ENCODE measurements around the gene ARHGEF7.
"Not testable (repeated sequence)": the region's sequence is repeated elsewhere in the genome, so short reads cannot be mapped to it uniquely, and the experiment has no call there.

Gene ARHGEF7, protein sequence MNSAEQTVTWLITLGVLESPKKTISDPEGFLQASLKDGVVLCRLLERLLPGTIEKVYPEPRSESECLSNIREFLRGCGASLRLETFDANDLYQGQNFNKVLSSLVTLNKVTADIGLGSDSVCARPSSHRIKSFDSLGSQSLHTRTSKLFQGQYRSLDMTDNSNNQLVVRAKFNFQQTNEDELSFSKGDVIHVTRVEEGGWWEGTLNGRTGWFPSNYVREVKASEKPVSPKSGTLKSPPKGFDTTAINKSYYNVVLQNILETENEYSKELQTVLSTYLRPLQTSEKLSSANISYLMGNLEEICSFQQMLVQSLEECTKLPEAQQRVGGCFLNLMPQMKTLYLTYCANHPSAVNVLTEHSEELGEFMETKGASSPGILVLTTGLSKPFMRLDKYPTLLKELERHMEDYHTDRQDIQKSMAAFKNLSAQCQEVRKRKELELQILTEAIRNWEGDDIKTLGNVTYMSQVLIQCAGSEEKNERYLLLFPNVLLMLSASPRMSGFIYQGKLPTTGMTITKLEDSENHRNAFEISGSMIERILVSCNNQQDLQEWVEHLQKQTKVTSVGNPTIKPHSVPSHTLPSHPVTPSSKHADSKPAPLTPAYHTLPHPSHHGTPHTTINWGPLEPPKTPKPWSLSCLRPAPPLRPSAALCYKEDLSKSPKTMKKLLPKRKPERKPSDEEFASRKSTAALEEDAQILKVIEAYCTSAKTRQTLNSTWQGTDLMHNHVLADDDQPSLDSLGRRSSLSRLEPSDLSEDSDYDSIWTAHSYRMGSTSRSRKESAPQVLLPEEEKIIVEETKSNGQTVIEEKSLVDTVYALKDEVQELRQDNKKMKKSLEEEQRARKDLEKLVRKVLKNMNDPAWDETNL
- total RNA-seq = 79.3 to 174 (median 133) reads per million in 4 experiments

DNA sequence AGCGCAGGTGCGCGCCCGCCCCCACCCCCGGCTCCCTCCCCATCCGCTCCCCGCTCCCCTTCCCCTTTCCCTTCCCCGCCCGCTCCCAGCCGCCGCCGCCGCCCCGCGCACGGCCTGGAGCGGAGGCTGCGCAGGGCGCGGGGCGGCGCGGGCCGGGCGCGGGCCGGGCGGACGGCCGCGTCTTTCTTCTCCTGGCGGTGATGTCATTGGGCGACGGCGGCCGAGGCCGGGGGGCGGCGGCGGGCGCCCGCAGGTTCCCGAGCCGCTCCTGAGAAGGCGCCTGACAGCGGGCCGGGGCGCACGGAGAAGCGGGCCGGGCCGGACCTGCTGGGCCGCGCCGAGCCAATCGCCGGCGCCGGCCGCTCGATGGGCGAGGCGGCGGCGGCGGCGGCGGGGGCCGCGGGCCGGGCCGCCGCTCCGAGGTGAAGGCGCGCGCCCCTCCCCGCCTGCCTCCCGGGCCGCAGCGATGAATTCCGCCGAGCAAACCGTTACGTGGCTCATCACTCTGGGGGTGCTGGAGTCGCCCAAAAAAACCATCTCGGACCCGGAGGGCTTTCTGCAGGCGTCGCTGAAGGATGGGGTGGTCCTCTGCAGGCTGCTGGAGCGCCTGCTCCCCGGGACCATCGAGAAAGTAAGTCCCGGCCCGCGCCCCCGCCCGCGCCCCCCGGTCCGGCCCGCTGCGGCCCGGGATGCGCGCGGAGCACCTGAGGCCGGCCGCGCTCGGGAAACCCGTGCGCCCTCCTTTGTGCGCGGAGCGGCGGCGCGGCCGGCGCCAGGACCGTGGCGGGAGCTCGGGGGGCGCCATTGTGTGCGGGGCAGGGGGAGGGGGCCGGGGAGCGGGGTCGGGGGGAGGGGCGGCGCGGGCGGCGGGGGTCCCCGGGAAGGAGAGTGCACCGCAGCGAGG is at the start of gene ARHGEF7:
Gene ARHGEF7 (plus strand): TSS at position 250 of the 904 bp plus-strand sequence. CDS start 217 bp downstream, at position 467.
- DNase-seq = no peak

DNA sequence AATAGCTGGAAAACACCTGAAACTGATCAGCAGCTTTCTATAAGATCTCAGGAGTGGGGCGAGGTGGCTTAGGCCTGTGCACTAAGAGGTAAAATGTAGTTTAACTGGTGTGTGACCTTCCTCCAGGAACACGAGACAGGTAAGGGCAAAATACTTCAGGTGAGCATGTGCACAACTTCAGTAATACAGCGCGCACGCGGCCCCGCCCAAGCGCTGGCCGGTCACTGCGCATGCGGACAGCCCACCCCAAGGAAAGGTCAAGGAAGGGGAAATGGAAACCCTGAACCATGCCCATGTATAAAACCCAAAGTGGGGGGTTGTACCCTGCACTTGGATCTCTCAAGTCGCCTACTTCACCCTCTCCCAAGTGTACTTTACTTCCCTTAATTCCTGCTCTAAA is 49.4 kb upstream of the ARHGEF7 start:
- DNase-seq = no peak

DNA sequence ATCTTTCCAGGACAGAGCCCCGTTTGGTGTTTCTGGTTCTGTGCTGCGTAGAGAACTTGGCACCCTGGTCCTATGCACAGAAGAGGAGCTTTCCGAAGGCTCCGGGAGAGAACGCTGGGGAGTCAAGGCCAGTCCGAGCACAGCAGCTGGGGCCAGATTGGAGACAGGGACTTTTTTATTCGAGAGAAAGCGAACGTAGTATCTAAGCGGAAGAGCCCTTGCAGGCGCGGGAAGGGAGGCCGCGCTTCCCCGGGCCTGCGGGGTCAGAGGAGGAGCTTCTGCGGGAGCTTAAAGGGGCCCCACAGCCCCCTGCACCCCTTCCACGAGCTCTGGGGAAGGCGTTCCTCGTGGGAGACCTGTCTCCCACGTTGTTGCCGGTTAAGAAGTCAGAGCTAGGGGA is 48.6 kb upstream of the ARHGEF7 start:
- no peak for DNase-seq

DNA sequence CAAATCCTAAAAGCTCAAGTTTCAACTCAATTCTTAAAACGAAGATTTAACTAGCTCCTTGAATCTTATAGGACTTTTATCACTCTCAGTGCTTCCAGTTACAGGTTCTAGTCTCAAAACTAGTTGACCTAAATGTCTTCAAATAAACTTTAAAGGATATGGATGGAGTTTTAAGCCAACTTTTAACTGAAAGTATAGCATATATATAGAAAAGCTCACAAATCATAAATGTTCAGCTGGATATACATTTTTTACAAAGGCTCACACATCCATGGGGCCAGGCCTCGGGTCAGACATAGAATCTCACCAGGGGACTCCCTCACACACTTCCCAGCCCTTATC is 47.1 kb upstream of the ARHGEF7 start:
- no peak for DNase-seq

DNA sequence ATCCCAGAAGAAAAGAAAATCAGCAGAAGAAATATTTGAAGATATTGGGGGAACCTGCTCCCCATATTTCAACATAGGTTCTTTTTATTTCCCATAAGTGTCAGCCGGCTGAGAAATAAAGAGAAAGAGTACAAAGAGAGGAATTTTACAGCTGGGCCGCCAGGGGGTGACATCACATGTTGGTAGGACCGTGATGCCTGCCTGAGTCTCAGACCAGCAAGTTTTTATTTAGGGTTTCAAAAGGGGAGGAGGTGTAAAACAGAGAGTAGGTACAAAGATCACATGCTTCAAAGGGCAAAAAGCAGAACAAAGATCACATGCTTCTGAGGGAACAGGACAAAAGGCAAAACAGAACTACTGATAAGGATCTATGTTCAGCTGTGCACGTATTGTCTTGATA is 44.0 kb upstream of the ARHGEF7 start:
- not testable (repeated sequence) for DNase-seq

DNA sequence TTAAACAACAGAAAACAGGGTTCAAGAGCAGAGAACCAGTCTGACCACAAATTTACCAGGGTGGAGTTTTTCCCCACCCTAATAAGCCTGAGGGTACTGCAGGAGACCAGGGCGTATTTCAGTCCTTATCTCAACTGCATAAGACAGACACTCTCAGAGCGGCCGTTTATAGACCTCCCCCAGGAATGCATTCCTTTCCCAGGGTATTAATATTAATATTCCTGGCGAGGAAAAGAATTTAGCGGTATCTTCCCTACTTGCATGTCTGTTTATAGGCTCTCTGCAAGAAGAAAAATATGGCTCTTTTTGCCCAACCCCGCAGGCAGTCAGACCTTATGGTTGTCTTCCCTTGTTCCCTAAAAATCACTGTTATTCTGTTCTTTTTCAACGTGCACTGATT is 43.6 kb upstream of the ARHGEF7 start:
- DNase-seq = not testable (repeated sequence)

DNA sequence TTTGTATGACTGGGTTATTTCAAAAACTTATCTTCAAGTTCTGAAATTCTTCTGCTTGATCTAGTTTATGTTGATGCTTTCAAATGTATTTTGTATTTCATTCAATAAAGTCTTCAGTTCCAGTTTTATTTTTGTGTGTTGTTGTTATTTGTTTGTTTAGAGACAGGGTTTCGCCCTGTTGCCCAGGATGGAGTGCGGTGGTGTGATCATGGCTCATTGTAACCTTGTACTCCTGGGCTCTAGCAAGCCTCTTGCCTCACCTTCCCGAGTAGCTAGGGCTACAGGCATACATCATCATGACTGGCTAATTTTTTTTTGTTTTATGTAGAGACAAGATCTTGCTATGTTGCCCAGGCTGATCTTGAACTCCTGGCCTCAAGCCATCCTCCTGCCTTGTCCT is 40.3 kb upstream of the ARHGEF7 start:
- no peak for DNase-seq

DNA sequence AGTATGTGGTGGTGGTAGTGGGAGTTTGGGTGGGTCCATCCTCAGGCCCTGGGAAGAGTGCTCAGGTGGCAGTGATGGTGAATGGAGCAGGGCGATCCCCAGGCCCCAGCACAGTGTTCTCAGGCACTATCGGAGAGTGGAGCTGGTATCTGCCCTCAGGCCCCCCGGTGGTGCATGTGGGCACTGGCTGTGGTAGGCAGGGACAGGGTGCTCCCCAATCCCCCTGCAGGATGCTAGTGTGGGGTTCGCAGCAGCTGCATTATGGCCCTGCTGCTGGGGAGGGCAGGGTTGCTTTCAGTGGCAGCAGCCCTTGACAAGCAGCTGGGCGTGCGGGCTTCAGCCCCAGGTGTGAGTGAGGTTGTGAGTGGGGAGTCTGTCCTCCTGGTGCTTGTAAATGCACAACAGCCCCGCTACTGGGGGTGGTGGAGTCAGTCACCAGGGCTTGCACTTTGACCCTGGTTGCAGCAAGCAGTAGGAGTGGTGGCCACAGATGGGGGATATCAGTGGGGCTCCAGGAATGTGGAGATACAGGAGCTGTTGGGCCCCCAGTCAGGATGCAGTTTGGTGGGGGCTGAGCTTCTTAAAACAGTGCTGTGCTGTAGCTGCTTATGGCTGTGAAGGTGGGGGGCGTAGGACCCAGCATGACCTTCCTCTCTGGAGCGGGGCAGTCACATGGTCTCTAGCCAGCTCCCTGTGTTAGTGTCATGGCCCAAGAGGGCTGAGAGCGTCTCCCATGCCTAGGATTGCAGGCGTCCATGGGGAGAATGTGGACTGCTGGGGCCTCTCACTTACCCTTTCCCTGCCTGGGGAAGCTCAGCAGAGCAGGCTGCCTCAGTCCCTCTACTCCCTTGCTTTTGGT is 38.7 kb upstream of the ARHGEF7 start:
- no peak for DNase-seq

DNA sequence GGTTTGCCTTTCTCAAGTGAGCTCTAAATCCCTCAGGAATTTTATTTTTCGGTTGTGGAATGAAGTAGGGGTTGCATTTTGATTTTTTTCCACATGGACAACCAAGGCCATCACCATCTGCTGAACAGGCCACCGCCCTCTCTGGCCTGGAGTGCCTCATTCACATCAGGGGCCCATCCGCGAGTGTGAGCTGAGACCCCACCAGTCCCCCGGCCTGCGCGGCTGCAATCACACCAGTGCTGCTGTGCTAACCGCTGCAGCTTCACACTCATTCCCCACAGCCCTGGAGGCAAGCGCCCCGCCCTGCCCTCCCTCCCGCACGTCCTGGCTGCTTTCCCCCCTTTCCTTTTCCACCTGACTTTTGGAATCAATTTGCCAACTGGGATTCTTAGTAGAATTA is 35.7 kb upstream of the ARHGEF7 start:
- DNase-seq = no peak

DNA sequence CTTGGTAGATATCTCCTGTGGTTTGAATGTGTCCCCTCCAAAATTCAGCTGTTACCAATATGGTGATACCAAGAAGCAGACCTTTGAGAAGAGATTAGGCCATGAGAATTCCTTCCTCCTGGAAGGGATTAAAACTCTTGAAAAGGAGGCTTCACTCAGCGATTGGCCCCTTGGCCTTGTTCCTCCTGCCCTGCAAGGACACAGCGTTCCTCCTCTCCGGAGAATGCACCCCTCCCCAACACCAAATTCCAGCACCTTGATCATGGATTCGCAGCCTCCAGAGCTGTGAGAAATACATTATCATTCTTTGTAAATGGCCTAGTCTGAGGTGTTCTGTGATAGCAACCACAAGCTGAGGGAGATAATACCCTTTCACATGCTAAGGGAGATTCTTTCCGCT is 34.5 kb upstream of the ARHGEF7 start:
- DNase-seq = no peak

DNA sequence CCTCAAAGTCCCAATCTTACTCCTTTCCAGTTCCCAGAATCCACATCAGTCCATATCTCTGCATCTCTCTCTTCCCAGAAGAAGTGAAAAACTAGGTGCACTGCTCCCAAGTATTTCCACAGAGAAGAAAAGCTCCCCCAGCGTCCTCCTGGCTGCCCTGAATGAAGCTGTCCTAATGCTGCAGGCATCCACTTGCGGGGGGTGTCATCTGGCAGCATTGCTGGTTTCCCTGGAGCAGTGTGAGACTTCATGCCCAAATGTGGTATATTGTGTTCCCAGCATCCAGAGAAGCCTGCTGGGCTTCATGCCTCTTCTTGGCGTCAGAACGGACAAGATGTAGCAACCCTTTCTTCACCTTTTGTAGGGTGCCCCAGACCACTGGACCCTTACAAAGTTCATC is 32.9 kb upstream of the ARHGEF7 start:
- DNase-seq = no peak

DNA sequence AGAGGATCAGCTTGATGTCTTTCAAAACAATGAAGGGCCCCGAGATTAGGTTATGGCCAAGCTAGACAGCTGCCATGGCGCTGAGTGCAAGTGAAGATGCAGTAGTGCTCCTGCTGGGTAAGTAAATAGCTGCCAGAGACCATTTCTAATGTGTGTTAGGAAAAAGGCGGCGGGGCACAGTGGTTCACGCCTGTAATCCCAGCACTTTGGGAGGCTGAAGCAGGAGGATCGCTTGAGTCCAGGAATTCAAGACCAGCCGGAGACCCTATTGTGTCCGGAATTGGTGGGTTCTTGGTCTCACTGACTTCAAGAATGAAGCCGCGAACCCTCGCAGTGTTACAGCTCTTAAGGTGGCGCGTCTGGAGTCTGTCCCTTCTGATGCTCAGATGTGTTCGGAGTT is 32.3 kb upstream of the ARHGEF7 start:
- not testable (repeated sequence) for DNase-seq

DNA sequence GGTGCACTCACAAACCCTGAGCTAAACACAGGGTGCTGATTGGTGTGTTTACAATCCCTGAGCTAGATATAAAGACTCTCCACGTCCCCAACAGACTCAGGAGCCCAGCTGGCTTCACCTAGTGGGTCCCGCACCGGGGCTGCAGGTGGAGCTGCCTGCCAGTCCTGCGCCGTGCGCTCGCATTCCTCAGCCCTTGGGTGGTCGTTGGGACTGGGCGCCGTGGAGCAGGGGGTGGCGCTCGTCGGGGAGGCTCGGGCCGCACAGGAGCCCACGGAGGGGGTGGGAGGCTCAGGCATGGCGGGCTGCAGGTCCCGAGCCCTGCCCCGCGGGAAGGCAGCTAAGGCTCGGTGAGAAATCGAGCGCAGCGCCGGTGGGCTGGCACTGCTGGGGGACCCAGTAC is 31.4 kb upstream of the ARHGEF7 start:
- not testable (repeated sequence) for DNase-seq

DNA sequence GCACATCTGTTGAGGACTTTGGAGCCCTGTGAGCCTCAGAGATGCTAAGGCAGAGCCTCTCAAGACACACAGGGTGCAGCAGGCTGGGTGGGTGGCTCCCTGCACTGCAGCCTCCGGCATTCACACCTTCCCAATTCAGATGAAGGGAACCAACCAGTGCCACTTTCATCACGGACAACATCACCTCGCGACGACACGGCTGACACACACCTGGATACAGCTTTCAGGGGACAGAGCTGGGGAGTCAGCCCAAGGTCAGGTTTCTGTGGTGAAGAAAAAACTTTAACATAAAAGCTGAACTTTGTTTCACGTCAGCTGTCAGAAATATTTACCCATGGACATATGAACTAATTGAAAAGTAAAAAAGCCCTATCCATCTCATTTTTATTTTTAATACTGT is 24.9 kb upstream of the ARHGEF7 start:
- no peak for DNase-seq

DNA sequence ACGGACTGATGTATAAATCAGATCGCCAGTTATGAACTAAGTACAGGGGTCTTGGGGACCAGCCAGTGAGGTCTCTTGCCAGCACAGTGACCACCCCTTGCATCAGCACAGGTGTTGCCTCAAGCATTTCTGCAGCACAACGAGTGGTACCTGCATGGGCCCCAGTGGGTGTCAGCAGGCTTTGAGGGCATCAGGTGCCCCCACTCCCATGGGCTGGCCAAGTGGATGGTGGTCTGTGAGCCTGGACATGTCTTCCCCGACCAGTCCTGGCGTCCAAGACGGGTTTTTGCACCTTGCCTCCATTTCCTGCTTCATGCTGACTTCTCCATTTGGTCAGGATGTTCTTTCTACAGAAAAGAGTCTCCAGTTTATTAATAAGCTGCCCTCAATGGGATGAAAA is 22.4 kb upstream of the ARHGEF7 start:
- no peak for DNase-seq

DNA sequence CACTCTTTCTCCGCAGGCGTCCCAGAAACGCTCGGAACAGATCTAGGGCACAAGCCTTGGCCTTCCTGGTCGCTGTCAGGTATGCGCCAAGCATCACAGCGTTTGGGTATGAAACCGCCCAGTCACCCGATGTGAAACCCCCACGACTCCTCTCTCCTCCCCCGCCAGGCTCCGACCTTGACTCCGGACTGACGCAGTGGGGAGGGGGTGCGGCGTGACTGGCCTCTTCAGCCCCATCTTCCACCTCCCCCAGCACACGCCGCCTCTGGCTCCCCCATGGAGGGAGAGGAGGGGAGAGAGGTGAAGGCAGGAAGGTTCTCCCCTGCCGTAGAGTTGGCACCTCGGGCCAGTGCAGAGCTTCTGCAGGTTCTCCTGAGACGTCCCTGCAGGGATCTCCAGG is 22.0 kb upstream of the ARHGEF7 start:
- DNase-seq = no peak

DNA sequence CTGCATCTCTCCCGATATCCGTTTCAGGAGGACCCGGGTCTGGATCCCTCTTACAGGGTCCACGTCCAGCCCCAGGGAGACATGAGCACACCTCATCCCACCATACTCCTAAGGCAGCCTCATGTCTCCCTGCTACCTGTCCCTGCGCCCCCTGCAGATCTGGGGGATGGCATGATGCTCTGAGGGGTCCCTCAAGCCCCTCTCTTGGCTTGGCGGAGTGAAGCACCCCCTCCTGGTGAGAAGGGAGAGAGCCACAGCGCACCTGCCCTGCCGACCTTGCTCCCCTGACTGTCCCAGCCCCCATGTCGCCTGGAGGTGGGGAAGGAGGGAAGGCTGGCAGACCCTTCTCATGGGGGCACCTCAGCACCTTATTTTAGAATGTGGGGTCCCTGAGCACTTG is 21.5 kb upstream of the ARHGEF7 start:
- DNase-seq = no peak

DNA sequence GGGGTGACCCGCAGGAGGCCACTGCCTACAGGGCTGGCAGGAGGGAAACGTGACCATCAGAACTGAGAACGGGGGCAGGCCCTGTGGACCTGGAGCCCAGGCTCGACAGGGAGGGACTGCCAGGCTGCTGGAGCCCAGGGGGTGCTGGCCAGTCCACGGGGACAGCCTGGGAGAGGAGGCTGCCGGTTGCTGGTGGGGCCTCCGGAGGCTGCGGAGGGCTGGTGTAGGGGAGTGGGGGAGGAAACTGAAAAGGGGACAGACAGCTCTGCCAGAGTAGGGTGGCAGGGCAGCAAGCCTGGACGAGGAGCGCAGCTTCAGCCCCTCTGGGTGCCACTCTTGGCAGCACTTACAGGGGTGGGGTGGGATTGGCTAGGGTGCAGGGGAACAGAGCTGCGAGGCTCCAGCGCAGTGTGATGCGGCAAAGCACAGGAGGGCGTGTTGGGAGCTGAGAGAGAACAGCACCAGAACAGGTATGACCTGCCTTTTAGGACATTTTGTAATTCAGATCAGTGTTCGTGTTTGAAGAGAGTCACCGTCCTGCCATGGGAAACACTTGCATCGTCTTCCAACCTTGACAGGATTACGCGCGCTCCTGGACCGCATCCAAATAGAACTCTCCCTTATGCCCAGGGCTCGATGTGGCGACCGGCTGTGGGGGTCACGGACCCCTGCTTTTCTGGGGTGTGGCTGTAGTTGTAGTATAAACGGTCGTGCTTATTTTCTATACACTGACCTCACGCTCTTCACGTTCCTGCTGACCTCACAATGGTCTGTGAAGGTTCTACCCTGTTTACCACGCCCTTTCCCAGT is 19.9 kb upstream of the ARHGEF7 start:
- no peak for DNase-seq

DNA sequence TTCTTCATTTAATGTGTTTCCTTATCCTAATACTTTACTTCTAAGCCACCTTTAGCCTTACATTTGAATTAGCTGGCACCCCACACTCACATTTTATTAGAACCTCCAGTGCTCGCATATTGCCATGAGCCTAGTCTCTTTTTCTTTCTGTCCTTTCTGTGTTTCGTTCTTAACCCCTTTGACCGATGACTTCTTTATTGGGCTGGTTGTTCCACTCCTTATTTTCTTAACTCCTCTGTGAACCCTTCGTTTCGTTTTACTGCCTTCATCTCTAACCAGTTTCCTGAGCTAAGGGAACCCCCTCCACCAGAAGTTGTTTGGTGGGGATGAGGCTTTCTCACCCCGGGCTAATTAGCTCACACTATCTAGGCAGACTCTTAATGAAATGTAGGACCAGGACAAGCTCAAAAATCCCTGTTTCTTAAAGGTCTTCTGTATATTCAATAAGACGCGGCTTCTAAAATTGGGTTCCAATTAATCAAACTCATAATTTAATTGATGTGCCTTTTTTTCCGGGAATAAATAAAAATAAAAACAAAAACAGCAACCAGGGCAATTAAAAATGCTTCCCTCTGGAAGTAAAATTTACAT is 19.1 kb upstream of the ARHGEF7 start:
- no peak for DNase-seq

DNA sequence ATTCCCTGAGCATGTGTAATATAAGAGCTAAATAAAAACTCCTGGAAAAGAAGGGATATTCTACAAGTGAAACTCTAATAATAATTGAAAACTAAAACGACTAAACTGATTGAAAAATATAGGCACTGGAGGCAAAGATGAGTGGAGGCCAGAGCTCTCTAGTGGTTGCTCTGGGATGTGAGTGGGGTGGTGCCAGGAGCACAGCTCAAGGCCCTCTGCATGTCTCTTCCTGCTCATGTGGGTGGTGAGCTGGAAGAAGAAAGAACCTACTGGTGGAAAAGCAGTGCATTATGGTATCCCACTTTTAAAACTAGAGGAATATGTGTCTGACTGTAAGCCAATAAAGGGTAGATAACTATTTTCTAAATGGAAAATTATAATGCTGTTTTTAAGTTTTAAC is 15.8 kb upstream of the ARHGEF7 start:
- no peak for DNase-seq

DNA sequence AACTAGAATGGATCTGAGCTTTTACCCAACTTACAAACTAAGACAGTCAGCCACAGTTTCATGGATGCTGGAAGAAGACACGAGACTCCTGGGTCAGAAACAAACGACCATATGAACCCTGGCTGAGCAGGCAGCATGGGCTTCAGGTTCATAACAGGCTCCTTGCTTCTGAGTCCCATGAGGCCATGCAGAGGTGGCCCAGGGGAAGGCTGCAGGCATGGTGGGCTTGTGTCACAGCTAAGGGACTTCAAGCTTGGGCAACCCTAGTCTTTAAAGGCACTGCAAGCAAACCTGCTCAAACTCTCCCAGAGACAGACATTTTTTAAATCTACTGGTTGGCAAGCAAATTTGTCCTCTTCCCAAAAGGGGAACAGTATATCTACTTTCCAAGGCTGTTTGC is 5.1 kb upstream of the ARHGEF7 start:
- no peak for DNase-seq

All from effector CD8-positive, alpha-beta T cell (primary cell).